Ramos (cell line): ENCODE data around the gene MMP20.

ENCODE experiments used
- in situ Hi-C: fragments of 300-500 bp; cut with MboI; formaldehyde crosslinking; loops from one replicate; pipeline ENCODE4 v1.14.3; 2022; ENCODE audit warnings: low sequenced_read_pairs; ENCODE audit not compliant: unreplicated experiment

MMP20 gene

DNA sequence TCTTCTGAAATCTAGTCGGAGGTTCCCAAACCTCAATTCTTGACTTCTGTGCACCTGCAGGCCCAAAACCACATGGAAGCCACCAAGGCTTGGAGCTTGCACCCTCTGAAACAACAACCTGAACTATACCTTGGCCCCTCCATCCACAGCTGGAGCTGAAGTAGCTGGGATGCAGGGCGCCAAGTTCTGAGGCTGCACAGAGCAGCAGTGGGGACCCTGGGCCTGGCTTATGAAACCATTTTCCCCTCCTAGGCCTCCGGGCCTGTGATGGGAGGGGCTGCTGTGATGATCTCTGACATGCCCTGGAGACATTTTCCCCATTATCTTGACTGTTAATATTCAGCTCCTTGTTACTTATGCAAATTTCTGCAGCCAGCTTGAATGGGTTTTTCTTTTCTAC lies 56.3 kb downstream of the MMP20 start:
- in situ Hi-C loops, result no loop called here

DNA sequence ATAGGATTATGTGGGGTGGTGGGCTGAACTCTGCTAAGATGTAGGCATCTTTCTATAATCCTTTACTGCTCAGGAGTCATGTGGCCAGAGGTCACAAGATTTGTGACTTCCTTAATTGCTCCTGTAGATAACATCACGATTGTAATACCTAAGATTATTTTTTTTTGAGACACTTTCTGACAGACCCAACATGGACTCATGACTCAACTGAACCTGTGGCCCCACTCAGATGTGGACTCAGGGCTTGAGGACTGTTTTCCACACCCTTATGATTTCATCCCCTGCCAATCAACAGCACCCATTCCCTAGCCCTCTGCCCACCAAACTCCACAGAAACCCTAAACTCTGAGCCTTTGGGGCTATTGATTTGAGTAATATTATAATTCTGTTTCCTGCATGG lies 59.0 kb downstream of the MMP20 start:
- in situ Hi-C loops, result no loop called here

DNA sequence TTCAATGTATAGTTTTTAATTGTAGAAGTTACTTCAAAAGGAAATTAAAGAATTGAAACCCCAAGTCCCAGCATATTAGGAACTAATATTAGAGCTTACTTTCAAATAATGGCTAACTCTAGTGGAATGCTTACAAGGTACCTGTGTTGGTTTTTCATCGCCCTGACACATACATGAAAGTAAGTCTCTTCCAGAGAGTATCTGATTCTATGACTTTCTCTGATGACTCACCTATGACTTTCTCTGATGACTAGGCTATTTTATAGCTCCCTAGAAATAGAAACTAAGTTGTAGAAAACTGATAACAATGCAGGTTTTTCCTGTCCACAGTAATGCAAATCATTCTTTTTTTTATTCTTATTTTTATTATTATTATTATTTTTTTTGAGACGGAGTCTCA lies 61.0 kb downstream of the MMP20 start:
- in situ Hi-C loops, result no loop called here

DNA sequence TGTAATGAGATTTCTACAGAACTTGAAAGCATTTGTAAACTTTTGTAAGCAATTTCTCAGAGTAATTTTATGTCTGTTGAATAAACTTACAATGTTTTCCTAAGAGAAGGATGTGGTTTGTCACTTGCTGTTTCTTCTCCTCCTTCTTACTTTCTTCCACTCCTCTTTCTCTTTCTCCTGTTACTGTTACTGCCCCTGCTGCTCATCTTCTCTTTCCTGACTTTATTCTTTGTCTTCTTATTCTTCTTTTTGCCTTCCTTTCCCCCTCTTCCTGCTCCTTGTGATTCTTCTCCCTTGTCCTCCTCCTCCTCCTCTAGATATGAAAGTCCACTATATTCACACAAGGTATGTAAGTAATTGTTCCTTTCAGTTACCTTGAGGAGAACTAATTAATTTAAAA lies 63.5 kb downstream of the MMP20 start:
- in situ Hi-C loops, result no loop called here

DNA sequence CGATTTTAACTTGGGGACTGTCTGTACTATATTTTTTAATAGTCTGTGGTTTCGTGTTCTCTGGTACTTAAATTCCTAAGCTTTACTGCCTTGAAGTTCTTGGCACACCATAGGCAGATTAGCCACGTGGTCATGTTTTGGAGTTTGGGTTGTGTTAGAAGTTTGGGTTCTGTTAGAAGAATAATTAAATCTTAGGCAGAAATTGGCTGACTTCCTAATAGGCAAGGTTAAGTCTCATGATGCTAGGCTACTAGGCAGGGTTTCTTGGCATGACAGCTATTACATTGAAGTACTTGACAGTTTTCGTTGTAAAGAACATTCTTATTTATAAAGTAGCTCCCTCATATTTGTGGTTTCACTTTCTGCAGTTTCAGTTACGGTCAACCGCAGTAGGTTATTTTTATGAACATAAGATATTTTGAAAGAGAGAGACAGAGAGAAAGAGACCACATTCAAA lies 64.5 kb downstream of the MMP20 start:
- in situ Hi-C loops, result no loop called here

DNA sequence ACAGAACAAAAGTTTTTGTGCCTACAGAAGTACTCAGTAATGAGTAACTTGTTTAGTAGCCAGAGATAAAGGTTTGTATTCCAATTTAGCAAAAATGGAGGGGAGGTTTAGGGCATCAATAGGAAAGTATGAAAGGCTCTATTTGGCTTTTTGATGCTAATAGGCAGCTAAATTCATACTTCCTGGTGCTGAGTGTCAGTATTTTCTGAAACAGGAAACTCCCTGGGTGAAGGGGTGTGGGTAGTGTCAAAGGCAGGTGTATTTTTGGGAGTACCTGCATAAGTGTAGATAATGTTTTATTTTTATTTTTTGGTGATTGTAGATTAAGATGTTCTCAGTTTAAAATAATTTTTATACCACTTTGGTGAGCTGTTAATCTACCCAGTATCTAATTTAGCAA lies 65.3 kb downstream of the MMP20 start:
- in situ Hi-C loops, result no loop called here

DNA sequence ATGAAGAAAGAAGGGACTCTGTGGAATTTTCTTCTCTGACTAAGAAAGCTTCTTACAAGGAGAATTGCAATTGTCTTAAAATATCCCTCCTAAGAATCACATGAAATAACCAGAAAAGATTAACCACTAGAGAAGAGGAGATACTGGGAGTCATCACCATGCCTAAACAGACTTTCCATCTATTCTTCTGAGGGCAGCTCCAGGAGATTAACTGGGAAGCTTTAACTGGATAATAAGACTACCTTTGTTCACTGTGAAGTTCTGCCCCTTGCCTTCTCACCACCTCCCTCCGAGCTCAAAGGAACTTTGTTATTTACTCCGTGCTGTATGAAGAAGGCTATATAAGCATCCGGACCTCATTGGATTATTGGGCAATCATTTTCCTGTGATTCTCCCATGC lies 70.0 kb downstream of the MMP20 start:
- in situ Hi-C loops, result no loop called here

DNA sequence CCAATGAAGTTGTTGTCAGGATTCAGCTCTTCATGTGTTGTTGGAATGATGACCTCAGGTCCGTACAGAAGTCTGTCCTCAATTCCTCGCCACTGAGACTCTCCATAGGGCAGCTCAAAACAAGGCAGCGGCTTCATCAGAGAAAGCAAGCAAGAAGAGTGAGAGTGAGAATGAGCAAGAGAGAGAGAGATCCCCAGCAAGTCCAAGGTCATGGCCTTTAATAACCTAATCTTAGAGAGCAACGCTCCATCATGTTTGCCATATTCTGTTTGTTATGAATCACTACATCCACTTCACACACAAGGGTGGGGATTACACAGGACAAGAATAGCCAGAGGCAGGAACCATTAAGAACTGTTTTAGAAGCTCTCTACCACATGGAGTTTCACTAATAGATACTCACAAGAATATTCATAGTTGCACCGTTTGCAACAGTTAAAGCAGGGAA lies 71.3 kb downstream of the MMP20 start:
- in situ Hi-C loops, result no loop called here

DNA sequence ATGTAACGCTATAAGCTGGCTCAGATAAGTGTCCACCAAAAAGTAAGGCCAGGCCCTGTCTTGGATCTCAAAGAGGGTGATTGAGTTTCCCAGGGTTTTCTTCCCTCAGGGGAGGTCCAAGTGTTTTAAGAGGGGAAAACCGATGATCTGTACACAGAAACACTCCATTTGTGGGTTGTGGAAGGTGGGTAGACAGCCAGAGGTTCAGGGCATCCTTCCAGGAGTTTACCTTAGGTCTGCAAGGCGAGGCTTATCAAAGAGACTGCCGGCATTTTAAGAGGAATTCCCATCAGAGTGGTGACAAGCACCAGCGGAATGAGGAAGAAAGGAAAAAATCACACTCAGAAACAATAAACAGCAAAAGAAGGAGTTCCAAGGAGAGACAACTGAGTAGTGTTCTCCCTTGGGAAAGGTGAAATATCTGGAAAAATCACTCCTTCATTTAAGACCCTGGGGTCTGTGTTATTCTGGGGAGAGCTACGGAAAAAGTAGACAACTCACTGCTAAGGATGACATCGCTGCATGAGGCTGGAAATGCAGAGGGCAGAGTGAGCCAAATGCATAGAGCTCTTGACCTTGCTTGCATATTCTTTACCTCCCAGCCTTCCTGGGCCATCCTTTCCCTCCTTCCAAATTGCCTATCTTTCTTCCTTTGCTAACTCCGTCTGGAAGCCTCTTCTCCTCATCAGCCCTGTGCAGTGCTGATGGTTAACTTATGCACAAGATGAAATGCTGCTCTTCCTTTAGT lies 72.5 kb downstream of the MMP20 start:
- in situ Hi-C loops, result no loop called here

DNA sequence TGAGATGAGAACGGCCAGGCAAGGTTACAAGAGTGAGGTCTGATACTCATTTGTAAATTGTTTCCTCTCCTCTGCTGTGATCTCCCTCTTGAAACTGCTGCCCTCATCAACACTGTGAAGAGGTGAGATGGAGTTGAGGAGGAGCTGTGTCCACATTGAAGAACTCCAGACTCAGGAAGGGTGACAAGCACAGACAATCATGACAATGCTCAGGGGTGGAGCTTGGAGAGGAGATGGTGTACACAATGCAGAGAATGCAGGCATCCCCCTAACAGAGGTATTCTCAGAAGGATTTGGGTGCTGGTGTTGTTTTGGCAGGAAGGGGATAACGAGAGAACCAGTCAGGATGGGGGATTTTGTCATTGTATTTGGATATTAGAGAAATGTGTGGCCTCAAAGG lies 73.1 kb downstream of the MMP20 start:
- in situ Hi-C loops, result no loop called here

DNA sequence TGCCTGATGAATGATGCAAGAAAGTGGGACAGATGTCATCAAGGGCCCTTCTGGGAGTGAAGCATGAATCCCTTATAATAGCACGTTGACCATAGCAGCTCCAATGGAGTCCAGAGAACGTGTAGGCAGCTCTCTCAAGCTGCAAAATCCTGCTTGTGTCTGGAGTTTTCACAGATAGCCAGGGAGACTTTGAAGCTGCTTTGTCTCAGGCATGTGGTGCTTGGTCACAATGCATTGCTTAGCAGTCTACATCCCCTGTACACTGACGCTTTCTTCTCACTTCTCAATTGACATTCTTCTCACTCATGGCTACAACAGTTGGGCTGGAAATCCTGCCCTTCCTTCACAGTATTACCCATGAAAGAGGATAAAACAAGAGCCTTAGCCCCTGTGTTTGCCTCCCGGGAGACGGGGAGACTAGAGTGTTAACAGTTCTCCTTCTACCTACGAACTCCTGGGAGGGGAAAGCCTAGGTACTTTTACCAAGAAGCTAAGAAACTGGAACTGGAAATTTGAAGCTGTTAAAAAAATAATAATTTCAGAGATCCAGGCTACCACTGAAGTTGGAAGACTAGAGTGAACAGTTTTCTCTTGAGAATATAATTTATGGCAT lies 73.9 kb downstream of the MMP20 start:
- in situ Hi-C loops, result no loop called here

DNA sequence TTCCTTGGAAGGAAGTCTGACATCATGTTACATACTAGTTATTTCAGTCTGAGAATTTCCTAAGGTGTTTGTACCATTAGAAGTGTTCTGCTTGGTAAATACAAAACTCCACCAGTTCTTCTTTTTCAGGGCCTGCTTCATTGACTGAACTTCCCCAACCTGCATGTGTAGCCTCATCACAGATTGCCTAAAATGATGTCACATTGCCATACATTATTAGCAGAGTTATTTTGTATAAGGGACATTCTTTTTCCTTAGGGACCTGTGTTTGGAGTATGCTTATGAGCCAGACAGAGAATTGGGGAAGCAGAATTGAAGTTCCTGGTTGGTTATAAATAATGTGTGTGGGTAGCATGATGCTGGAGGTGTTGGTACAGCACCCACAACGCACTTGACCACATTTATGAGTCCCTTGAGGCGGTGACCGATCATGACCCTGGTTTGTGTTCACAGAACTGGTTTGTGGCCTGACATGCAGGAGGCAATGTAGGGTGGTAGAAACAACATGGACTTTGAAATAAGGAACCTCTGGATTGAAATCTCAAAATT lies 78.1 kb downstream of the MMP20 start:
- in situ Hi-C loops, result no loop called here

DNA sequence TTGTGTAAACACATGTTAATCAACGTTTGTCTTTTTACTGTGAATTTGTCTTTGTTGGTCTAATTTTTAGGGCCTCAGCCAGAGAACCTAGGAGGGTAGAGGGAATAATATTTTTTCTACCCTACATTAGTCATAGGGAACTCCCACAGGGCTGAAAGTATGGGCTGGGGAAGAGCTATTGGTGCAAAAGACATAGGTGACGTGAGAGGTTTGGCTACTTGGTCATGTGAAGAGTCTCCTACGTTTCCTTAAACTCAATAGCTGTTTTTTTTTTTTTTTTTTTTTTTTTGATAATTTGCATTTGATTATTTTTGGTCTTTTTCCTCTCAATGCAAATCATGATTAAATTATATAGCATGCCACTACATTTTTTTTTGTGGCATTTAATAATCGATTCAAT lies 78.7 kb downstream of the MMP20 start:
- in situ Hi-C loops, result no loop called here

DNA sequence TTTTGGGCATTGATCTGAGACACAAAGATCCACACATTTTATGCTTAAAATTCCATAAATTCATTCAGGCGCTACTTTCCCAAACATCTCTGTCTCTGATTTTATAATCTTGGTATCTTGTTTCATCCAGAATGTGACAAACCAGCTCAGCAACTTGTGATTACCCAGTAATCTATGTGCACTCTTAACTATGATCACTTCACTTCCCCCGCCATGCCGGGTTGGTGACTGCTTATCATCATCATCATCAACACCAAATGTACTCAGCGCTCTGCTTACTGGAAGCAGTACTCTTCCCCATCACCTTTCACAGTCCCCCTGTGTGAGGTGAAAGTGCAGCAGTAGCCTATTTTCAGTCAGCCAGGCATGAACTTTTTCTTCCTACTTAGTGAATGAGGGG lies 79.4 kb downstream of the MMP20 start:
- in situ Hi-C loops, result no loop called here

DNA sequence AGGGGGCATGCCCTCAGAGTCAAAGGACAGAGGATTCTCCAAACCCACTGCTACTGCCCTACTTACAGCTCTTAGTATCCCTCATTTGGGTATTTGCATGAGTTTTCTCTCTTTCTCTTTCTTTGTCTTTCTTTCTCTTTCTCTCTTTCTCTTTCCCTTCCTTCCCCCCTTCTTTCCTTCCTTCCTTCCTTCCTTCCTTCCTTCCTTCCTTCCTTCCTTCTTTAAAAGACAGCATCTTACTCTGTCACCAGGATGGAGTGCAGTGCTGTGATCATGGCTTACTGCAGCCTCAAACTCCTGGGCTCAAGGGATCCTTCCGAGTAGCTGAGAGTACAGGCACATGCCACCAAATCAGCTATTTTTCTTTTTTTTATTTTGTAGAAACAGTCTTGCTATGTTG lies 80.5 kb downstream of the MMP20 start:
- in situ Hi-C loops, result no loop called here

DNA sequence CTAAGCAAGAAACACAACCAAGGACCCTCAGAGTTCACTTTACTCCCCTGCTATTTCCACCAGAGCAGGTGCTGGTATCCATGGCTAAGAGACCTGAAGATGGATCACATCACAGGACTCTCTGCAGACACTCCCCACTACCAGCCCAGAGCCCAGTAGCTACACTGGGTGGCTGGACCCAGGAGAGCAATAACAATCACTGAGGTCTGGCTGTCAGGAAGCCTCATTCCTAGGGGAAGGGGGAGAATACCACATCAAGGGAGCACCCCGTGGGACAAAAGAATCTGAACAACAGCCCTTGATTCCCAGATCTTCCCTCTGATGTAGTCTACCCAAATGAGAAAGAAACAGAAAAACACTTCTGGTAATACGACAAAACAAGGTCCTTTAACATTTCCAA lies 85.6 kb downstream of the MMP20 start:
- in situ Hi-C loops, result no loop called here

DNA sequence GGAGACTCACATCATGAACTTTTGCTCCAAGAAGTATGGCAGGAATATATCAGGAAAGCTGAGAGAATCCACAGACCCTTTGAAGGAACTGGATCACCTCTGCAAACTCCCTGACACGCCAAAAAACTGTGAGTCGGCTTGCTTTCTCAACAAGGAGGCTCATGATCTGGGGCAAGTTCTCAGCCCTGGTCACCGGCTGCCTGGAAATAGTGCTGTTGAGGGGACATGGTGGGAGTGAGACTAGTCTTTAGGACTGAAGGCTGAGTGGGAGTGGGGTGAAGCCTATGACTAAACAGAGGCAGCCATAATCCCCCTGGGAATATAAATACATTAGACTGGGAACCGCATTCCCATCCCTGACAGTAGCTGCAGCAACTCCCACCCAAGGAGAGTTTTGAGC lies 86.2 kb downstream of the MMP20 start:
- in situ Hi-C loops, result no loop called here

DNA sequence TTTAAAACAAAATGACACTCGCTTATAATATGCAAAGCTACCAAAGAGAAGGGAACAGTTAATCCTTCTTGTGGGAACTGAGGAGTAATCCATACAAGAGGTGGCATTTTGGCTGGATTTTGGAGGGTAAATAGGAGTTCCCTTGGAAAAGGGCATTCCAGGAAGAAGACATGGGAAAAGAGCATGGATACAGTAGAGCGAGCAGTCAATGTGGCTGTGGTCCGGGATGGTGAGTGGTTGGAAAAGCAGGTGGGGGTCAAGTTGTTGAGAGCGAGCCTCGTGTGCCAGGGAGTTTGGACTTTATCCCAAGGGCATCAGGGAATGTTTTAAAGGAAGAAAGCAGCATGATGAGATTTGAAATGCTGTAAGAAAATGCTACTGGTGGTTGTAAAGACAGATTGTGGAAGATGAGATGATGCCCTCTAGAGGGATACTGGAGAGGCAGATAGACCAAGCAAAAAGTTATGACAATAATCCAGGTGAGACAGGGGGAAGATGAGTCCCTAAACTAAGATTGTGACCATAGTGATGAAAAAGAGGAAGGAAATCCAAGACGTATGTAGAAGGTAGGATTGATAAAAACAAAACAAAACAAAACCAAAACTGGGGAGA lies 90.8 kb downstream of the MMP20 start:
- in situ Hi-C loops, result no loop called here

DNA sequence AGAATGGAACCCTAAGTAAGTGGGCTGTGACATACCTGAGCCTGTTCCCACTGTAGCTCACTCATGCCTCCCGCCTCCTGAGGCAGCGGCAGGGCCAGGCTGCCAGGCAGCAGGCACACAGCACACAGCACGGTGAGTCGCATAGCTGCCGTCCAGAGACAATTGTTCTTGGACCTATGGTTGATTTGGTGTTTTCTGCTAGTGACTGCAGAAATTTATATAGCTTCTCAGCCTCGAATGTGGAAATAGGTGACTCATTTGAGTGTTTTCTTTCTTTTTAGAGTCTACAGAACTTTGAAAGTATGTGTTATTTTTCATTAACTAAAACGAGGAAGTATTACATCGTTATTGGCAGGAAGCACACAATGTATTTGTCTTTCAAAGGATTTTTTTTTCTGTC lies 94.6 kb downstream of the MMP20 start, which contains the start of gene MMP7:
TSS of gene MMP7 (minus strand) at position 190 of the 400 bp plus-strand sequence. CDS start at position 143, 47 bp downstream.
- in situ Hi-C loops, result no loop called here

DNA sequence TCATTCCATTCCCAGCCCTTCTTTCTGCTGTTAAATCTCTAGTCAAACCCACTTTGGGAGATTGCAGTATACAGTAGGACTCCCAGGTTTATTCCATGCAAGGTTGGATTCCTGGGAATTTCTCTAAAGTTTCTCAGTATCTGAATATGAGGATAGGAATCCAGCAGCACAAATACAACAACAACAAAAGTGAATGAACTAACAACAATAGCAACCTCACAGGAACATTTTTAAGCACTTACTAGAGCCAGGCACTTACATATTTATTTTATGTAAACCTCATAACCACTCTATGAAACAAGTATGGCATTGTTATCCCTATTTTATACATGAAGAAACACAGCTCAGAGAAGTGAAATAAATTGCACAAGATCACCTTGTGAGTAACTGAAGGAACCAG lies 96.5 kb downstream of the MMP20 start:
- in situ Hi-C loops, result no loop called here

DNA sequence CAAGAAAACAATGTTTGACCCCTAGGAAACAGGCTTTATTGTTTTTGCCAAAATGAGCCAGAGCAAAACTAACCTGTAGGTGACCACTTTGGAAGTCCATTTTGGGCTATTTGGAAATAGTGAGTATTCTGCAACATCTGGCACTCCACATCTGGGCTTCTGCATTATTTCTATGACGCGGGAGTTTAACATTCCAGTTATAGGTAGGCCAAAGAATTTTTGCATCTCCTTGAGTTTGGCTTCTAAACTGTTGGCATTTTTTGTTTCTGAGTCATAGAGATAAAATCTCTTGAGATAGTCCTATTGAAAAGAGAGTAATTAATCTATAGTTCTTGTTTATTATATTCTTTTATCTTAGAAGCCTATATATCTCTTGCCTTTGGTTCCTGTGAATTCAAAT lies 97.4 kb downstream of the MMP20 start:
- in situ Hi-C loops, result no loop called here
